ENCODE results near the gene CHST8.

The CHST8 gene

DNA sequence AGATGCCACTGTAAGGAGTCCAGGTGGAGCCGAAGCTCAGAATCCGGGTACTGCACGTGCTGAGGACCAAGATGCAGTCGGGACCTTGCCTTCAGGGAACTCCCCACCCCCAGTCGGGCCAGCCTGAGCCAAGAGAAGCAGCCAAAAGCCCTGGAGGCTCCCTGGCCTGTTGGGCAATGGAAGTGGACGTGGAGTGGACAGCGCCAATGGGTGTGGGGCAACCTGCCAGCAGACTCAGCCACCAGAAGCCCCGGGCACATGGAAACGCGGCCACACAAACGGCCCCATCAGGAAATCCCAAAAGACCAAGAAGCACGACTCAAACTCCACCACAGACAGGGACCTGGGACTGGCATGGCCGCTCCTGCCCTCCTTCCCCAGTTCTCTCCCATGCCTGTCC, 144.9 kb downstream of the CHST8 start:
- Histone ChIP-seq H3K36me3 (ENCODE audit: control insufficient read depth in 1 of 2, insufficient read depth in 2 of 2, low read depth in 1 of 2, low read length in 2 of 2) (no peaks in the 10 kb centered on the region), H3K4me3 (ENCODE audit: insufficient read depth in 1 of 2, low read depth in 1 of 2, low read length in 2 of 2) (no peak overlapping the region), H3K27me3 (ENCODE audit: control insufficient read depth in 1 of 2, insufficient read depth in 1 of 2, low read length in 2 of 2) (peaks cover 22 to 73% of the 10 kb centered on the region in 2 experiments), H3K23ac (ENCODE audit: low read length in 2 of 2) (no peak overlapping the region), H4K91ac (ENCODE audit: low read length) (no peak overlapping the region), H3K14ac (ENCODE audit: low read length in 2 of 2) (no peak overlapping the region), H2BK120ac (ENCODE audit: low read depth, low read length) (no peak overlapping the region), H3K18ac (ENCODE audit: low read depth in 1 of 2, low read length in 2 of 2) (no peak overlapping the region), H2BK15ac (ENCODE audit: low read depth, poor library complexity, severe bottlenecking) (no peak overlapping the region), H3K4me2 (ENCODE audit: low read length, poor library complexity, severe bottlenecking) (no peak overlapping the region), H2AFZ (ENCODE audit: low read depth, low read length) (no peak overlapping the region), H3K4me1 (ENCODE audit: control insufficient read depth, insufficient read depth, low read depth, low read length) (no peaks in the 10 kb centered on the region), H2BK12ac (ENCODE audit: low read length in 2 of 2) (no peak overlapping the region), H3K79me1 (replicated peaks; ENCODE audit: low read length, poor library complexity, severe bottlenecking) (no peaks in the 10 kb centered on the region), H2BK5ac (ENCODE audit: low read depth, low read length, poor library complexity, severe bottlenecking) (no peak overlapping the region), H3K9ac (ENCODE audit: low read length) (no peak overlapping the region), H3K27ac (ENCODE audit: low read length, poor library complexity, severe bottlenecking) (no peak overlapping the region), H4K8ac (ENCODE audit: low read length) (no peak overlapping the region), H3K4ac (ENCODE audit: low read depth in 1 of 2, low read length in 2 of 2) (no peak overlapping the region), H2AK5ac (ENCODE audit: low read length, severe bottlenecking) (no peak overlapping the region), H3K9me3 (ENCODE audit: control insufficient read depth, low read length) (no peaks in the 10 kb centered on the region)
- 79% methylated on average over 13 of the region's 13 CpGs for WGBS
- no peak for DNase-seq

DNA sequence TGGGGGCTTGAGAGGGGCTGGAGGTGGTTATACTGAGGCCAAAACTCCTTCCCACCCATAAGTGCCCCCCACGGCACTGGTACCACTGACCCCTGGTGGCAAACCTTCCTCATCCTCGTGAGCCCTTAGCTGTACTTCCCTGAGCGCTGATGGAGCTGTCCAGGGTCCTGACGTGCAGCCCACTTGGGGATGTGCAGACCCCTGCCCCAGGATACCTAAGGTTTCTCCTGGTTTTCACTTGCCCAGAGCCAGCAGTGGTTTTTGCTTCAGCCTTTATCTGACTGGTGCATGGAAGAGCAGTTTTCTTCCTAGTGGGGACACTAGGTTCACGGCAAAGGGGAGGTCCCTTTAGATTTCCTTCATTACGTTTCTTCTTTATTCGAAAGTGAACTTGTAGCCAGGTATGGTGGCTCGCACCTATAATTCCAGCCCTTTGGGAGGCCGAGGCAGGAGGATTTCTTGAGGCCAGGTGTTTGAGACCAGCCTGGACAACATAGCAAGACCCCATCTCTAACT, 146.2 kb downstream of the CHST8 start:
- WGBS = 44% methylated on average over 8 of the region's 9 CpGs
- Histone ChIP-seq H3K9me3 (ENCODE audit: control insufficient read depth, low read length) (no peaks in the 10 kb centered on the region), H3K18ac (ENCODE audit: low read depth in 1 of 2, low read length in 2 of 2) (no peak overlapping the region), H3K4me3 (ENCODE audit: insufficient read depth in 1 of 2, low read depth in 1 of 2, low read length in 2 of 2) (no peak overlapping the region), H4K8ac (ENCODE audit: low read length) (no peak overlapping the region), H3K4me1 (ENCODE audit: control insufficient read depth, insufficient read depth, low read depth, low read length) (no peaks in the 10 kb centered on the region), H2AK5ac (ENCODE audit: low read length, severe bottlenecking) (no peak overlapping the region), H3K27me3 (ENCODE audit: control insufficient read depth in 1 of 2, insufficient read depth in 1 of 2, low read length in 2 of 2) (peaks cover 22 to 65% of the 10 kb centered on the region in 2 experiments), H2BK120ac (ENCODE audit: low read depth, low read length) (no peak overlapping the region), H3K27ac (ENCODE audit: low read length, poor library complexity, severe bottlenecking) (no peak overlapping the region), H2BK5ac (ENCODE audit: low read depth, low read length, poor library complexity, severe bottlenecking) (no peak overlapping the region), H4K91ac (ENCODE audit: low read length) (no peak overlapping the region), H3K4ac (ENCODE audit: low read depth in 1 of 2, low read length in 2 of 2) (no peak overlapping the region), H3K4me2 (ENCODE audit: low read length, poor library complexity, severe bottlenecking) (no peak overlapping the region), H3K23ac (ENCODE audit: low read length in 2 of 2) (no peak overlapping the region), H2BK15ac (ENCODE audit: low read depth, poor library complexity, severe bottlenecking) (no peak overlapping the region), H2BK12ac (ENCODE audit: low read length in 2 of 2) (no peak overlapping the region), H3K36me3 (ENCODE audit: control insufficient read depth in 1 of 2, insufficient read depth in 2 of 2, low read depth in 1 of 2, low read length in 2 of 2) (no peaks in the 10 kb centered on the region), H3K9ac (ENCODE audit: low read length) (no peak overlapping the region), H2AFZ (ENCODE audit: low read depth, low read length) (no peak overlapping the region), H3K79me1 (replicated peaks; ENCODE audit: low read length, poor library complexity, severe bottlenecking) (no peaks in the 10 kb centered on the region), H3K14ac (ENCODE audit: low read length in 2 of 2) (no peak overlapping the region)
- peak; percentile 12 for DNase-seq

DNA sequence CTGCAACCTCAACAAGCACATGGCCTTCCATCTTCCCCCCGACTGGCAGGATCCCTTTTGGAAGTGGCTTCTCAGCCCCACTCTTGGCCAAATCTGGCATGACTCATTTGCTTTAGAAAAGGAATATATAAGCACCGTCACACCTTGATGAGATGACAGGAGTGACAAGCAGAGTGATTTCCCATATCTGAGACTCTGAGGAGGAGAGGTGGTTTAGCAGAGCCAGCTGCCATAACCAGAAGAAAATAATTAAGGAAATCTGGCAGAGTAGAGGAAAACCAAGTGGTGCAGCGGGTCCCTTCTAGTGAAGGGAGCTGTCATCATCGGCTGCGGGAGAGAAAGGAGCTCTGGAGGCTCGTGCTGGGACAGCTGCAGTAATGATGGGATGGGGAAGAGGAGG, 147.5 kb downstream of the CHST8 start:
- 80% methylated on average over 6 of the region's 6 CpGs for WGBS
- Histone ChIP-seq H3K4me3 (ENCODE audit: insufficient read depth in 1 of 2, low read depth in 1 of 2, low read length in 2 of 2) (no peak overlapping the region), H4K91ac (ENCODE audit: low read length) (no peak overlapping the region), H3K27me3 (ENCODE audit: control insufficient read depth in 1 of 2, insufficient read depth in 1 of 2, low read length in 2 of 2) (peaks cover 26 to 61% of the 10 kb centered on the region in 2 experiments), H2BK120ac (ENCODE audit: low read depth, low read length) (no peak overlapping the region), H3K14ac (ENCODE audit: low read length in 2 of 2) (no peak overlapping the region), H3K4me1 (ENCODE audit: control insufficient read depth, insufficient read depth, low read depth, low read length) (no peaks in the 10 kb centered on the region), H3K9ac (ENCODE audit: low read length) (no peak overlapping the region), H3K36me3 (ENCODE audit: control insufficient read depth in 1 of 2, insufficient read depth in 2 of 2, low read depth in 1 of 2, low read length in 2 of 2) (no peaks in the 10 kb centered on the region), H2AK5ac (ENCODE audit: low read length, severe bottlenecking) (no peak overlapping the region), H3K9me3 (ENCODE audit: control insufficient read depth, low read length) (no peaks in the 10 kb centered on the region), H3K4me2 (ENCODE audit: low read length, poor library complexity, severe bottlenecking) (no peak overlapping the region), H2BK12ac (ENCODE audit: low read length in 2 of 2) (no peak overlapping the region), H3K4ac (ENCODE audit: low read depth in 1 of 2, low read length in 2 of 2) (no peak overlapping the region), H2AFZ (ENCODE audit: low read depth, low read length) (no peak overlapping the region), H2BK15ac (ENCODE audit: low read depth, poor library complexity, severe bottlenecking) (no peak overlapping the region), H4K8ac (ENCODE audit: low read length) (no peak overlapping the region), H3K79me1 (replicated peaks; ENCODE audit: low read length, poor library complexity, severe bottlenecking) (no peaks in the 10 kb centered on the region), H3K27ac (ENCODE audit: low read length, poor library complexity, severe bottlenecking) (no peak overlapping the region), H3K23ac (ENCODE audit: low read length in 2 of 2) (no peak overlapping the region), H3K18ac (ENCODE audit: low read depth in 1 of 2, low read length in 2 of 2) (no peak overlapping the region), H2BK5ac (ENCODE audit: low read depth, low read length, poor library complexity, severe bottlenecking) (no peak overlapping the region)
- DNase-seq = no peak

DNA sequence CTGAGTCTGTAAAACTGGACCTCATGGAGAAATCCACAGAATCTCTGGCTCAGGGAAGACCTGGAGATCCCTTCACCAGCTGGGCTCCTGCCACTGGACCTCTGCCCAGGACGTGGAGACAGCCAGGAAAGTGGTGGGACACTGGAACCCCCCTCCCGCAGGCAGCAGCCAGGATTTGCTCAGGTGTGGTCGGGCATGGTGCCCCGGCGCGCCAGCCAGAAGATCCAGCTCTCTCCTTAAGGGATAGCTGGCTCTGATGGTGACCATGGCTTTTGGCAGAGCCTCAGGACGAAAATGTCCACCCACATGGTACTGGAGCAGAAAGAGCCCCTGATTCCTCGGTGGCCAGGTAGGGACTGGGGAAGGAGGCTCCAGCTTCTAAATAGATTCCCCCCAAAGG, 148.4 kb downstream of the CHST8 start:
- Histone ChIP-seq H3K79me1 (replicated peaks; ENCODE audit: low read length, poor library complexity, severe bottlenecking) (no peaks in the 10 kb centered on the region), H2AK5ac (ENCODE audit: low read length, severe bottlenecking) (no peak overlapping the region), H2BK12ac (ENCODE audit: low read length in 2 of 2) (no peak overlapping the region), H3K4me3 (ENCODE audit: insufficient read depth in 1 of 2, low read depth in 1 of 2, low read length in 2 of 2) (no peak overlapping the region), H2BK15ac (ENCODE audit: low read depth, poor library complexity, severe bottlenecking) (no peak overlapping the region), H3K9me3 (ENCODE audit: control insufficient read depth, low read length) (no peaks in the 10 kb centered on the region), H3K9ac (ENCODE audit: low read length) (no peak overlapping the region), H3K36me3 (ENCODE audit: control insufficient read depth in 1 of 2, insufficient read depth in 2 of 2, low read depth in 1 of 2, low read length in 2 of 2) (no peaks in the 10 kb centered on the region), H3K4me1 (ENCODE audit: control insufficient read depth, insufficient read depth, low read depth, low read length) (no peaks in the 10 kb centered on the region), H3K18ac (ENCODE audit: low read depth in 1 of 2, low read length in 2 of 2) (no peak overlapping the region), H3K27ac (ENCODE audit: low read length, poor library complexity, severe bottlenecking) (no peak overlapping the region), H3K4me2 (ENCODE audit: low read length, poor library complexity, severe bottlenecking) (no peak overlapping the region), H2BK5ac (ENCODE audit: low read depth, low read length, poor library complexity, severe bottlenecking) (no peak overlapping the region), H2BK120ac (ENCODE audit: low read depth, low read length) (no peak overlapping the region), H3K4ac (ENCODE audit: low read depth in 1 of 2, low read length in 2 of 2) (no peak overlapping the region), H2AFZ (ENCODE audit: low read depth, low read length) (no peak overlapping the region), H4K8ac (ENCODE audit: low read length) (no peak overlapping the region), H4K91ac (ENCODE audit: low read length) (no peak overlapping the region), H3K27me3 (ENCODE audit: control insufficient read depth in 1 of 2, insufficient read depth in 1 of 2, low read length in 2 of 2) (peaks cover 34 to 59% of the 10 kb centered on the region in 2 experiments), H3K23ac (ENCODE audit: low read length in 2 of 2) (no peak overlapping the region), H3K14ac (ENCODE audit: low read length in 2 of 2) (no peak overlapping the region)
- no peak for DNase-seq
- WGBS = 72% methylated on average over 8 of the region's 8 CpGs
